PC-3 (cell line): Measurements from ENCODE around the gene THNSL1. TPM values are rescaled to one million over a fixed set of nuclear protein-coding genes. Genes with fewer than 3 reads are reported as not detected.

Source experiments
- ATAC-seq: fragments of 200-7000 bp; cut with Tn5 transposase; 2 replicates; pipeline ENCODE4 v1.9.1; 2020; ENCODE audit warnings: mild to moderate bottlenecking, moderate library complexity
- BruUV-seq: library from RNA; stranded (reverse); fragments of 400-500 nt; replicated peaks from 2 replicates; lab custom pipeline; 2021; lab: Mats Ljungman, UMichigan
- CTCF ChIA-PET: fragments of 300-600 bp; sonication (Branson Sonifier 250); formaldehyde crosslinking; loops from one replicate; lab custom pipeline; 2022; ENCODE audit warnings: antibody characterized with exemption; lab: Charles Lee
- POLR2A ChIA-PET: fragments of 300-600 bp; sonication (Branson Sonifier 250); formaldehyde crosslinking; loops from one replicate; lab custom pipeline; 2022; ENCODE audit warnings: antibody characterized with exemption; ENCODE audit not compliant: unreplicated experiment; lab: Charles Lee
- DNase-seq: peaks from one replicate; pipeline ENCODE4 v3.0.0-alpha.2; 2015
- H2AFZ ChIP-seq: fragments of 300-600 bp; sonication (generic); 2 replicates; pipeline ENCODE4 v1.6.0; 2016; ENCODE audit warnings: antibody characterized with exemption, low read length
- H3F3A ChIP-seq: fragments of 300-600 bp; sonication (generic); one replicate; pipeline ENCODE4 v1.6.0; 2017; ENCODE audit warnings: antibody characterized with exemption, low read length, control low read depth, mild to moderate bottlenecking; ENCODE audit not compliant: unreplicated experiment
- H3K27ac ChIP-seq: fragments of 300-600 bp; sonication (generic); 2 replicates; pipeline ENCODE4 v1.5.1; 2016; ENCODE audit warnings: mild to moderate bottlenecking, low read length
- H3K27me3 ChIP-seq: fragments of 300-600 bp; sonication (generic); 2 replicates; pipeline ENCODE4 v1.6.1; 2016; ENCODE audit warnings: low read length, mixed read lengths
- H3K36me3 ChIP-seq: fragments of 300-600 bp; sonication (generic); 2 replicates; pipeline ENCODE4 v1.6.1; 2016; ENCODE audit warnings: low read depth, mixed run types, low read length, mixed read lengths
- H3K4me1 ChIP-seq: fragments of 300-600 bp; sonication (generic); 2 replicates; pipeline ENCODE4 v1.5.1; 2016; ENCODE audit warnings: low read length; ENCODE audit not compliant: insufficient read depth
- H3K4me2 ChIP-seq: fragments of 300-600 bp; sonication (generic); 2 replicates; pipeline ENCODE4 v1.6.0; 2016; ENCODE audit warnings: low read length
- H3K4me3 ChIP-seq: fragments of 300-600 bp; sonication (generic); 2 replicates; pipeline ENCODE4 v1.5.1; 2016; ENCODE audit warnings: mild to moderate bottlenecking, low read length, mixed read lengths
- H3K79me2 ChIP-seq: fragments of 300-600 bp; sonication (generic); 2 replicates; pipeline ENCODE4 v1.6.1; 2017; ENCODE audit warnings: low read length, mixed read lengths
- H3K9ac ChIP-seq: fragments of 300-600 bp; sonication (generic); 2 replicates; pipeline ENCODE4 v1.6.0; 2016; ENCODE audit warnings: mild to moderate bottlenecking, low read length
- H3K9me2 ChIP-seq: fragments of 300-600 bp; sonication (generic); replicated peaks from 2 replicates; pipeline ENCODE4 v1.6.1; 2016; ENCODE audit warnings: mixed run types, low read length, mixed read lengths
- H3K9me3 ChIP-seq: fragments of 300-600 bp; sonication (generic); 2 replicates; pipeline ENCODE4 v1.6.1; 2016; ENCODE audit warnings: low read length, mixed read lengths
- H4K20me1 ChIP-seq: fragments of 300-600 bp; sonication (generic); 2 replicates; pipeline ENCODE4 v1.6.1; 2016; ENCODE audit warnings: low read length, mixed read lengths
- EZH2 ChIP-seq: fragments of 300-600 bp; sonication (generic); IDR thresholded peaks from one replicate; pipeline ENCODE4 v1.6.1; 2017; ENCODE audit warnings: antibody characterized with exemption, mild to moderate bottlenecking, low read length; ENCODE audit not compliant: unreplicated experiment
- EZH2phosphoT487 ChIP-seq: fragments of 300-600 bp; sonication (generic); IDR thresholded peaks from 2 replicates; pipeline ENCODE4 v1.6.1; 2018; ENCODE audit warnings: mild to moderate bottlenecking, antibody characterized with exemption, low read length, borderline replicate concordance
- intact Hi-C: fragments of 100-400 bp; cut with micrococcal nuclease; formaldehyde crosslinking; loops from 2 replicates; pipeline ENCODE4 v1.9.0; 2023
- total RNA-seq: library from RNA; depleted of rRNA; stranded (reverse); fragments of >200 nt; gene quantifications from 2 replicates; pipeline ENCODE4 v1.2.3, GENCODE V29; 2014
- TF ChIP-seq, protein P1 (sequence below): fragments of 300-600 bp; sonication (generic); conservative IDR thresholded peaks from 2 replicates; pipeline ENCODE4 v1.5.1; 2017; ENCODE audit warnings: antibody characterized with exemption, low read depth, mild to moderate bottlenecking, low read length

THNSL1 gene
- total RNA-seq, 1 experiment from 2014 or later: 2.7 TPM

DNA sequence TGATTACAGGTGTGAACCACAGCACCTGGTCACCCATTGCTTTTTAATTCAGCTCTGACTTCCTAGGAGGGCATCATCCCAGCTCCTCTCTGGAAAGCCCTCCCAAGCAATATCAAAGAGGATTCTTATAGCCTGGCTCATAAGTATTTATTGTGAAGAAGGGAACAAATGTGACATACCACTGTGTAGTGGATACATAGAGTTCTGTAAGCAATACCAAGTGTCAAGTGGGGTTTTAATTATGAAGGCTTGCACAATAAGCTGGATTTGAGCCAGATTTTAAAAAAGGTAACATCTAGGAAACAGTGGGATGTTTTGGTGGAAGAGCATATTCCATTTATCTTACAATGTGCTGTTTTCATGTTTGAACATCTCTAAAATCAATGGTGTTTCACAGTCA lies 45.0 kb upstream of the THNSL1 start:
- Histone ChIP-seq H3K9ac (no peak overlapping the region), H3K4me1 (no peaks in the 10 kb centered on the region), H3K4me3 (no peak overlapping the region), H3K36me3 (no peaks in the 10 kb centered on the region), H3K27ac (no peak overlapping the region), H2AFZ (no peak overlapping the region), H3K4me2 (no peak overlapping the region), H3K79me2 (no peaks in the 10 kb centered on the region), H3K9me2 (no peaks in the 10 kb centered on the region), H3K27me3 (no peaks in the 10 kb centered on the region), H3F3A (no peaks in the 10 kb centered on the region), H3K9me3 (no peaks in the 10 kb centered on the region), H4K20me1 (no peaks in the 10 kb centered on the region)
- TF ChIP-seq EZH2 (no peak), EZH2phosphoT487 (no peak)
- TF ChIP-seq, protein P1, sequence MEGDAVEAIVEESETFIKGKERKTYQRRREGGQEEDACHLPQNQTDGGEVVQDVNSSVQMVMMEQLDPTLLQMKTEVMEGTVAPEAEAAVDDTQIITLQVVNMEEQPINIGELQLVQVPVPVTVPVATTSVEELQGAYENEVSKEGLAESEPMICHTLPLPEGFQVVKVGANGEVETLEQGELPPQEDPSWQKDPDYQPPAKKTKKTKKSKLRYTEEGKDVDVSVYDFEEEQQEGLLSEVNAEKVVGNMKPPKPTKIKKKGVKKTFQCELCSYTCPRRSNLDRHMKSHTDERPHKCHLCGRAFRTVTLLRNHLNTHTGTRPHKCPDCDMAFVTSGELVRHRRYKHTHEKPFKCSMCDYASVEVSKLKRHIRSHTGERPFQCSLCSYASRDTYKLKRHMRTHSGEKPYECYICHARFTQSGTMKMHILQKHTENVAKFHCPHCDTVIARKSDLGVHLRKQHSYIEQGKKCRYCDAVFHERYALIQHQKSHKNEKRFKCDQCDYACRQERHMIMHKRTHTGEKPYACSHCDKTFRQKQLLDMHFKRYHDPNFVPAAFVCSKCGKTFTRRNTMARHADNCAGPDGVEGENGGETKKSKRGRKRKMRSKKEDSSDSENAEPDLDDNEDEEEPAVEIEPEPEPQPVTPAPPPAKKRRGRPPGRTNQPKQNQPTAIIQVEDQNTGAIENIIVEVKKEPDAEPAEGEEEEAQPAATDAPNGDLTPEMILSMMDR: no peak
- ATAC-seq (no peak), DNase-seq (no peak)
- intact Hi-C loops: no loop called here
- ChIA-PET POLR2A (no interaction called here), CTCF (no interaction called here)
- BruUV-seq: no TSS peak

DNA sequence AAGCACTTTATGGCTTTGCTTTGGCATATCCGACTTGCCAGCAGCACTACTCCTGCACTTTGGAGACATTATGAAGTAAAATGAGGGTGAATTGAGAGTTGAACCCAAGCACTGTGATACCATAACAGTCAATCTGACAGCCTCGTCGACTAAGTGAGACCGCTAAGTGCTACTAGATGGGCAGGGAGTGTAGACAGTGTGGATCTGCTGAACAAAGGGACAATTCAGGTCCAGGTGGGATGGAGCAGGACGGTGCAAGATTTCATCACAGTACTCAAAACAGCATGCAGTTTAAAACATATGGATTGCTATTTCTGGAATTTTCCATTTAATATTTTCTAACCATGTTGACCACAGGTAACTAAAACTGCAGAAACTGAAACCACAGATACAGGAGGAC lies 43.2 kb upstream of the THNSL1 start:
- ChIA-PET CTCF (no interaction called here), POLR2A (no interaction called here)
- DNase-seq: no peak
- H3K36me3 ChIP-seq: no peaks in the 10 kb centered on the region
- no peaks in the 10 kb centered on the region for H3F3A ChIP-seq
- H3K4me1 ChIP-seq: no peaks in the 10 kb centered on the region
- intact Hi-C loops: no loop called here
- ATAC-seq: no peak
- H3K27me3 ChIP-seq: no peaks in the 10 kb centered on the region
- no peak overlapping the region for H3K4me3 ChIP-seq
- no peak overlapping the region for H3K27ac ChIP-seq
- no peak overlapping the region for H3K9ac ChIP-seq
- no peaks in the 10 kb centered on the region for H3K9me2 ChIP-seq
- H2AFZ ChIP-seq: no peak overlapping the region
- H3K9me3 ChIP-seq: no peaks in the 10 kb centered on the region
- no peak overlapping the region for H3K4me2 ChIP-seq
- no peaks in the 10 kb centered on the region for H4K20me1 ChIP-seq
- H3K79me2 ChIP-seq: no peaks in the 10 kb centered on the region
- TF ChIP-seq EZH2: no peak
- no peak for TF ChIP-seq EZH2phosphoT487
- TF ChIP-seq, protein P1: no peak
- BruUV-seq: no TSS peak

GRCh38 chr10:24974976-24975375 lies 41.4 kb upstream of the THNSL1 start:
- no peak overlapping the region for H2AFZ ChIP-seq
- CTCF ChIA-PET: interaction anchor here (0.7 kb wide), 1 partner anchor 85 kb away, joined by 3 read pairs; no protein-coding TSS in a partner anchor
- no peaks in the 10 kb centered on the region for H3F3A ChIP-seq
- no peaks in the 10 kb centered on the region for H3K27me3 ChIP-seq
- H3K27ac ChIP-seq: no peak overlapping the region
- no peak overlapping the region for H3K9ac ChIP-seq
- no peaks in the 10 kb centered on the region for H3K9me2 ChIP-seq
- no peak for ATAC-seq
- no peaks in the 10 kb centered on the region for H3K9me3 ChIP-seq
- no peak for TF ChIP-seq EZH2
- no peak for TF ChIP-seq EZH2phosphoT487
- TF ChIP-seq, protein P1: no peak
- intact Hi-C loops: no loop called here
- no peaks in the 10 kb centered on the region for H4K20me1 ChIP-seq
- no peak overlapping the region for H3K4me3 ChIP-seq
- no peaks in the 10 kb centered on the region for H3K36me3 ChIP-seq
- no peaks in the 10 kb centered on the region for H3K79me2 ChIP-seq
- DNase-seq: no peak
- H3K4me2 ChIP-seq: no peak overlapping the region
- no peaks in the 10 kb centered on the region for H3K4me1 ChIP-seq
- POLR2A ChIA-PET: no interaction called here
- no TSS peak for BruUV-seq
